H9 (cell line): Measurements from ENCODE around the gene TIAM2. TPM values are rescaled to one million over a fixed set of nuclear protein-coding genes. Genes with fewer than 3 reads are reported as not detected.

ENCODE experiments used
- DNase-seq: peaks from one replicate; pipeline ENCODE4 v3.0.0-alpha.2; 2017
- H2AFZ ChIP-seq: one replicate; pipeline ENCODE4 v1.6.1; 2013; ENCODE audit warnings: mild to moderate bottlenecking, low read length, control low read depth, moderate library complexity
- H2AK5ac ChIP-seq: 2 replicates; pipeline ENCODE4 v1.6.1; 2013; ENCODE audit warnings: low read length, control low read depth, mixed read lengths; ENCODE audit not compliant: insufficient read length
- H2BK120ac ChIP-seq: one replicate; pipeline ENCODE4 v1.6.1; 2013; ENCODE audit warnings: low read depth, mild to moderate bottlenecking, low read length, control low read depth, inconsistent platforms; ENCODE audit not compliant: poor library complexity, severe bottlenecking
- H2BK12ac ChIP-seq: 2 replicates; pipeline ENCODE4 v1.6.1; 2013; ENCODE audit warnings: low read length, control low read depth, mixed read lengths, low read depth; ENCODE audit not compliant: insufficient read length
- H2BK15ac ChIP-seq: 2 replicates; pipeline ENCODE4 v1.6.1; 2013; ENCODE audit warnings: low read depth, low read length, control low read depth
- H2BK20ac ChIP-seq: one replicate; pipeline ENCODE4 v1.6.1; 2013; ENCODE audit warnings: low read depth, mild to moderate bottlenecking, low read length, control low read depth, inconsistent platforms; ENCODE audit not compliant: poor library complexity, severe bottlenecking
- H2BK5ac ChIP-seq: 2 replicates; pipeline ENCODE4 v1.6.1; 2013; ENCODE audit warnings: low read length, control low read depth, mixed read lengths; ENCODE audit not compliant: insufficient read length
- H3K14ac ChIP-seq: 2 replicates; pipeline ENCODE4 v1.6.1; 2013; ENCODE audit warnings: low read length, control low read depth; ENCODE audit not compliant: insufficient read depth
- H3K18ac ChIP-seq: 2 replicates; pipeline ENCODE4 v1.6.1; 2013; ENCODE audit warnings: low read depth, mild to moderate bottlenecking, mixed read lengths, low read length, control low read depth; ENCODE audit not compliant: insufficient read length
- H3K23ac ChIP-seq: 2 replicates; pipeline ENCODE4 v1.6.1; 2013; ENCODE audit warnings: low read length, control low read depth, mixed read lengths, low read depth; ENCODE audit not compliant: insufficient read length
- H3K23me2 ChIP-seq: 2 replicates; pipeline ENCODE4 v1.6.1; 2013; ENCODE audit warnings: low read depth, mild to moderate bottlenecking, mixed read lengths, low read length, control low read depth; ENCODE audit not compliant: insufficient read length, poor library complexity, severe bottlenecking
- H3K27ac ChIP-seq: 2 replicates; pipeline ENCODE4 v1.5.1; 2013; ENCODE audit warnings: low read length, control low read depth, mixed read lengths, low read depth; ENCODE audit not compliant: insufficient read length
- H3K27me3 ChIP-seq: 2 replicates; pipeline ENCODE4 v1.6.1; 2013; ENCODE audit warnings: low read length, control low read depth, inconsistent platforms; ENCODE audit not compliant: insufficient read depth
- H3K4ac ChIP-seq: 2 replicates; pipeline ENCODE4 v1.6.1; 2013; ENCODE audit warnings: low read depth, mild to moderate bottlenecking, control low read depth, inconsistent platforms, low read length, moderate library complexity
- H3K4me1 ChIP-seq: 2 replicates; pipeline ENCODE4 v1.6.1; 2013; ENCODE audit warnings: low read length, control low read depth, inconsistent platforms; ENCODE audit not compliant: insufficient read depth
- H3K4me2 ChIP-seq: 2 replicates; pipeline ENCODE4 v1.6.1; 2013; ENCODE audit warnings: low read length, control low read depth, mixed read lengths; ENCODE audit not compliant: insufficient read length, insufficient read depth
- H3K56ac ChIP-seq: 2 replicates; pipeline ENCODE4 v1.6.1; 2013; ENCODE audit warnings: low read depth, mild to moderate bottlenecking, mixed read lengths, low read length, control low read depth; ENCODE audit not compliant: insufficient read length
- H3K79me1 ChIP-seq: 2 replicates; pipeline ENCODE4 v1.6.1; 2013; ENCODE audit warnings: low read depth, mild to moderate bottlenecking, moderate library complexity, low read length, control low read depth, inconsistent platforms; ENCODE audit not compliant: insufficient read depth, poor library complexity, severe bottlenecking
- H3K79me2 ChIP-seq: 2 replicates; pipeline ENCODE4 v1.6.1; 2013; ENCODE audit warnings: low read length, control low read depth, inconsistent platforms; ENCODE audit not compliant: insufficient read depth
- H3K9ac ChIP-seq: 2 replicates; pipeline ENCODE4 v1.6.1; 2013; ENCODE audit warnings: low read length, control low read depth, mixed read lengths; ENCODE audit not compliant: insufficient read length; ENCODE audit errors: extremely low read depth
- H3K9me3 ChIP-seq: one replicate; pipeline ENCODE4 v1.6.1; 2013; ENCODE audit warnings: low read depth, low read length, inconsistent platforms; ENCODE audit not compliant: control insufficient read depth
- H3T11ph ChIP-seq: one replicate; pipeline ENCODE4 v1.6.1; 2013; ENCODE audit warnings: mild to moderate bottlenecking, low read length, control low read depth, inconsistent platforms
- H4K20me1 ChIP-seq: one replicate; pipeline ENCODE4 v1.6.1; 2013; ENCODE audit not compliant: control insufficient read depth, insufficient read length, insufficient read depth
- H4K5ac ChIP-seq: 2 replicates; pipeline ENCODE4 v1.6.1; 2013; ENCODE audit warnings: low read depth, mild to moderate bottlenecking, mixed read lengths, low read length, control low read depth; ENCODE audit not compliant: insufficient read length
- H4K8ac ChIP-seq: replicated peaks from 2 replicates; pipeline ENCODE4 v1.6.1; 2013; ENCODE audit warnings: low read length, control low read depth, mixed read lengths, low read depth; ENCODE audit not compliant: insufficient read length
- H4K91ac ChIP-seq: 2 replicates; pipeline ENCODE4 v1.6.1; 2013; ENCODE audit warnings: low read depth, mild to moderate bottlenecking, moderate library complexity, mixed read lengths, low read length, control low read depth; ENCODE audit not compliant: insufficient read length
- H3K27ac Mint-ChIP-seq, 3 experiments: 2 replicates in 2 of 3; 3 replicates in 1 of 3; pipeline ENCODE4 v1.8.0; 2020 to 2021; ENCODE audit warnings: mixed read lengths in 3 of 3, mild to moderate bottlenecking in 1 of 3, moderate library complexity in 1 of 3
- H3K27me3 Mint-ChIP-seq: 2 replicates; pipeline ENCODE4 v1.8.0; 2021; ENCODE audit warnings: low read depth, mild to moderate bottlenecking, moderate library complexity, mixed read lengths
- H3K36me3 Mint-ChIP-seq, 3 experiments: 2 replicates in 2 of 3; 3 replicates in 1 of 3; pipeline ENCODE4 v1.8.0; 2020 to 2021; ENCODE audit warnings: low read depth in 3 of 3, mixed read lengths in 3 of 3; ENCODE audit not compliant: insufficient read depth in 1 of 3
- H3K4me1 Mint-ChIP-seq, 2 experiments: 2 replicates each; pipeline ENCODE4 v1.8.0; 2020; ENCODE audit warnings: mixed read lengths in 2 of 2
- H3K4me3 Mint-ChIP-seq, 2 experiments: 2 replicates in 1 of 2; 3 replicates in 1 of 2; pipeline ENCODE4 v1.8.0; 2020 to 2021; ENCODE audit warnings: mild to moderate bottlenecking in 2 of 2, mixed read lengths in 2 of 2, moderate library complexity in 1 of 2
- H3K9me3 Mint-ChIP-seq, 2 experiments: 2 replicates in 1 of 2; 3 replicates in 1 of 2; pipeline ENCODE4 v1.8.0; 2020; ENCODE audit warnings: mild to moderate bottlenecking in 2 of 2, mixed read lengths in 2 of 2, moderate library complexity in 1 of 2
- CTCF ChIP-seq: fragments of 200-600 bp; sonication (generic); conservative IDR thresholded peaks from 3 replicates; pipeline ENCODE4 v1.8.0; 2021; ENCODE audit warnings: antibody characterized with exemption, mild to moderate bottlenecking
- WGBS: extraction: QIAGEN DNeasy Blood & Tissue Kit; methylation state at CpG from one replicate; pipeline ENCODE4 v1.1.7; 2013; ENCODE audit warnings: missing lambda C conversion rate, low lambda C conversion rate, mixed read lengths; ENCODE audit not compliant: insufficient read length; ENCODE audit errors: extremely low coverage; 5-methylcytosine and 5-hydroxymethylcytosine counted together
- total RNA-seq: library from RNA; stranded (reverse); gene quantifications from 2 replicates; pipeline ENCODE4 v1.2.1, GENCODE V29; 2021

The TIAM2 gene
- total RNA-seq, 1 experiment from 2014 or later: 6.3 TPM

- Histone ChIP-seq H3K23ac (no peak overlapping the region), H3K27me3 (no peaks in the 10 kb centered on the region), H2BK120ac (no peak overlapping the region), H3K23me2 (no peaks in the 10 kb centered on the region), H2AK5ac (no peak overlapping the region), H3K9me3 (no peaks in the 10 kb centered on the region), H3K79me2 (no peaks in the 10 kb centered on the region), H3T11ph (no peak overlapping the region), H3K14ac (no peak overlapping the region), H2BK12ac (no peak overlapping the region), H3K79me1 (no peaks in the 10 kb centered on the region), H2BK15ac (no peak overlapping the region), H3K18ac (no peak overlapping the region), H2AFZ (no peak overlapping the region), H3K27ac (no peak overlapping the region), H4K5ac (no peak overlapping the region), H4K8ac (no peak overlapping the region), H4K20me1 (no peaks in the 10 kb centered on the region), H2BK5ac (no peak overlapping the region), H4K91ac (no peak overlapping the region), H3K4me2 (no peak overlapping the region), H3K4me1 (no peaks in the 10 kb centered on the region), H3K56ac (no peak overlapping the region), H2BK20ac (no peak overlapping the region), H3K4ac (no peak overlapping the region), H3K9ac (no peak overlapping the region)
- Mint-ChIP-seq H3K9me3 (0 out of 5 replicates have a peak, but pooled peaks cover 0 to 2% of the 10 kb centered on the region in 2 experiments), H3K27me3 (no peaks in the 10 kb centered on the region), H3K36me3 (no peaks in the 10 kb centered on the region), H3K4me3 (no peak overlapping the region), H3K27ac (no peak overlapping the region), H3K4me1 (no peaks in the 10 kb centered on the region)
- no peak for TF ChIP-seq CTCF
- WGBS: no CpG with 5 or more reads among the region's 12 CpGs
- no peak for DNase-seq
Observed at GRCh38 chr6:154981079-154981870, 13.8 kb upstream of the TIAM2 start.
